Fibroblast of lung (primary cell): ENCODE results near the gene PGPEP1. TPM values are rescaled to one million over a fixed set of nuclear protein-coding genes. Genes with fewer than 3 reads are reported as not detected.

ENCODE experiments used
- DNase-seq, 2 donors: peaks; one replicate each; pipeline versions ENCODE4 v3.0.0 to v3.0.0-alpha.2; 2010; ENCODE audit warnings: low read depth in 2 of 2
- H2AFZ ChIP-seq: 2 replicates; pipeline ENCODE4 v1.5.1; 2012; ENCODE audit warnings: low read length, control low read depth, inconsistent platforms
- H3K27ac ChIP-seq: 2 replicates; pipeline ENCODE4 v1.5.1; 2011; ENCODE audit warnings: low read length, control low read depth; ENCODE audit not compliant: insufficient read depth
- H3K27me3 ChIP-seq: 2 replicates; pipeline ENCODE4 v1.5.1; 2011; ENCODE audit warnings: mild to moderate bottlenecking, low read length; ENCODE audit not compliant: control insufficient read depth, insufficient read depth
- H3K36me3 ChIP-seq: 2 replicates; pipeline ENCODE4 v1.5.1; 2011; ENCODE audit warnings: low read length; ENCODE audit not compliant: control insufficient read depth, insufficient read depth
- H3K4me1 ChIP-seq: 2 replicates; pipeline ENCODE4 v1.5.1; 2011; ENCODE audit warnings: low read length; ENCODE audit not compliant: control insufficient read depth, insufficient read depth; ENCODE audit errors: extremely low read depth
- H3K4me2 ChIP-seq: 2 replicates; pipeline ENCODE4 v1.5.1; 2011; ENCODE audit warnings: low read length, control low read depth; ENCODE audit not compliant: insufficient read depth; ENCODE audit errors: extremely low read depth
- H3K4me3 ChIP-seq, 4 experiments: fragments of 200-600 bp in 1 of 4; sonication (generic) in 1 of 4; replicated peaks in 1 of 4; 2 replicates each; pipeline ENCODE4 v1.5.1; 2011 to 2016; ENCODE audit warnings: low read length in 4 of 4, low read depth in 3 of 4, mild to moderate bottlenecking in 3 of 4, control low read depth in 2 of 4, inconsistent platforms in 1 of 4, mixed read lengths in 1 of 4; ENCODE audit not compliant: insufficient read depth in 1 of 4; ENCODE audit errors: control extremely low read depth in 1 of 4
- H3K79me2 ChIP-seq: 2 replicates; pipeline ENCODE4 v1.5.1; 2012; ENCODE audit warnings: mild to moderate bottlenecking, low read length, inconsistent platforms; ENCODE audit not compliant: control insufficient read depth, insufficient read depth
- H3K9ac ChIP-seq: 2 replicates; pipeline ENCODE4 v1.5.1; 2011; ENCODE audit warnings: mild to moderate bottlenecking, low read length, control low read depth; ENCODE audit not compliant: insufficient read depth
- H3K9me3 ChIP-seq: 2 replicates; pipeline ENCODE4 v1.5.1; 2012; ENCODE audit warnings: low read depth, low read length; ENCODE audit not compliant: control insufficient read depth, insufficient read depth
- H4K20me1 ChIP-seq: 2 replicates; pipeline ENCODE4 v1.5.1; 2011; ENCODE audit warnings: low read length; ENCODE audit not compliant: control insufficient read depth, insufficient read depth; ENCODE audit errors: extremely low read depth
- CTCF ChIP-seq, 2 donors: IDR thresholded peaks in 1 of 2; conservative IDR thresholded peaks in 1 of 2; 1 replicate in 1 of 2; 2 replicates in 1 of 2; pipeline ENCODE4 v1.5.1; 2011 to 2012; ENCODE audit warnings: low read length in 2 of 2, control low read depth in 1 of 2, inconsistent platforms in 1 of 2, low read depth in 1 of 2, mild to moderate bottlenecking in 1 of 2
- EZH2 ChIP-seq: IDR thresholded peaks from 2 replicates; pipeline ENCODE4 v1.5.1; 2012; ENCODE audit warnings: low read length, control low read depth, mild to moderate bottlenecking; ENCODE audit errors: missing control alignments
- polyA plus RNA-seq, 2 donors: library from polyadenylated mRNA; depleted of rRNA in 1 of 2; stranded (reverse) in 1 of 2; unstranded in 1 of 2; fragments of >200 nt; gene quantifications; 2 replicates each; pipeline ENCODE4 v1.2.1, GENCODE V29; 2011 to 2012; ENCODE audit warnings: missing spikeins in 1 of 2
- total RNA-seq: library from RNA; depleted of rRNA; stranded (reverse); fragments of >200 nt; gene quantifications from 2 replicates; pipeline ENCODE4 v1.2.1, GENCODE V29; 2014

Gene PGPEP1
- total and polyA plus RNA-seq, 2 donors (not counting 1 experiment from before 2014, with no cell fraction given), result 17.0 to 78.8 TPM

GRCh38 chr19:18297308-18297707, 43.1 kb upstream of the PGPEP1 start:
- H3K27ac ChIP-seq, result no peak overlapping the region
- H3K4me2 ChIP-seq, result no peak overlapping the region
- H2AFZ ChIP-seq, result no peak overlapping the region
- no peaks in the 10 kb centered on the region for H4K20me1 ChIP-seq
- H3K36me3 ChIP-seq, result no peaks in the 10 kb centered on the region
- H3K27me3 ChIP-seq, result no peaks in the 10 kb centered on the region
- H3K9me3 ChIP-seq, result no peaks in the 10 kb centered on the region
- H3K4me3 ChIP-seq, result no peak overlapping the region
- no peak overlapping the region for H3K9ac ChIP-seq
- TF ChIP-seq CTCF (conservative IDR thresholded peaks at IDR 0.05 in 1 of 2, IDR thresholded peaks at IDR 0.05 in 1 of 2; ENCODE audit: low read depth in 1 of 2, low read length in 2 of 2), result no peak
- no peak for TF ChIP-seq EZH2
- DNase-seq, result no peak
- peaks cover 19% of the 10 kb centered on the region for H3K4me1 ChIP-seq
- no peaks in the 10 kb centered on the region for H3K79me2 ChIP-seq

GRCh38 chr19:18298601-18299000, 41.8 kb upstream of the PGPEP1 start:
- no peaks in the 10 kb centered on the region for H3K27me3 ChIP-seq
- H3K4me3 ChIP-seq, result no peak overlapping the region
- peaks cover 10% of the 10 kb centered on the region for H3K4me1 ChIP-seq
- H3K4me2 ChIP-seq, result no peak overlapping the region
- no peak for TF ChIP-seq EZH2
- no peak for TF ChIP-seq CTCF (conservative IDR thresholded peaks at IDR 0.05 in 1 of 2, IDR thresholded peaks at IDR 0.05 in 1 of 2; ENCODE audit: low read depth in 1 of 2, low read length in 2 of 2)
- no peak overlapping the region for H3K27ac ChIP-seq
- H3K79me2 ChIP-seq, result no peaks in the 10 kb centered on the region
- H3K36me3 ChIP-seq, result no peaks in the 10 kb centered on the region
- H3K9me3 ChIP-seq, result no peaks in the 10 kb centered on the region
- peak in 1 of 2 donors; percentile 45 for DNase-seq
- no peaks in the 10 kb centered on the region for H4K20me1 ChIP-seq
- no peak overlapping the region for H2AFZ ChIP-seq
- no peak overlapping the region for H3K9ac ChIP-seq

GRCh38 chr19:18299654-18300053, 40.7 kb upstream of the PGPEP1 start:
- DNase-seq, result no peak
- Histone ChIP-seq H3K9ac (no peak overlapping the region), H2AFZ (no peak overlapping the region), H3K4me3 (no peak overlapping the region), H3K4me1 (peaks cover 19% of the 10 kb centered on the region), H3K79me2 (no peaks in the 10 kb centered on the region), H3K27ac (no peak overlapping the region), H4K20me1 (no peaks in the 10 kb centered on the region), H3K27me3 (no peaks in the 10 kb centered on the region), H3K36me3 (no peaks in the 10 kb centered on the region), H3K9me3 (no peaks in the 10 kb centered on the region), H3K4me2 (no peak overlapping the region)
- TF ChIP-seq CTCF (conservative IDR thresholded peaks at IDR 0.05 in 1 of 2, IDR thresholded peaks at IDR 0.05 in 1 of 2; ENCODE audit: low read depth in 1 of 2, low read length in 2 of 2) (no peak), EZH2 (no peak)
